Non-pigmented ciliary epithelial cell (primary cell): ENCODE measurements around the gene STRN4.

ENCODE experiments used
- DNase-seq: peaks from one replicate; pipeline ENCODE4 v3.0.0-alpha.2; 2010; ENCODE audit warnings: low read depth

STRN4 gene

GRCh38 chr19:46742926-46743480 is 3.2 kb downstream of the STRN4 start:
- no peak for DNase-seq

- DNase-seq = no peak
Observed at GRCh38 chr19:46741447-46741846, 4.8 kb downstream of the STRN4 start.

DNA sequence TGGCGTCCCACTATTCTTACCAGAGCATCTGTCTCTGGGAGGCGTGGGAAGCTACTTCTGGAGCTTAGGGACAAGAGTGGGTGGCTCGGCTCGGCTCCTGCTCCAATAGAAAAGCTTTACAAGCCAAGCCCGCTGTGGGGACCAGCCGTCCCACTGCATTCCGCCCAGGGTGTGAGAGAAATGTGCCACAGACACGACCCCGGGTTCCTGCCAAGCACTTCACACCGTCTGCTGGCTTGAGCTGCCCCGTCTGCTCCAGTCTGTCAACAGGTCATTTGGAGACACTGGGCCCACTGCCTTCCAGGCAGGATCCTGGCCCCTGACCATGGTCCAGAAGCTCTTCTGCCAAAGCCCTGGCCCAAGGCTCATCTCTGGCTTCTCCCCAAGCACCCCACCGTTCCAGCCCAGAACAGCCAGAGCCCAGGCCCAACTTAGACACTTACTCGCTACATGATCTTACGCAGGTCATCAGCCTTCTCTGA is 6.9 kb downstream of the STRN4 start:
- DNase-seq = no peak

GRCh38 chr19:46737761-46738171 is 8.5 kb downstream of the STRN4 start:
- no peak for DNase-seq

GRCh38 chr19:46737298-46737654 is 9.0 kb downstream of the STRN4 start:
- DNase-seq = no peak

DNA sequence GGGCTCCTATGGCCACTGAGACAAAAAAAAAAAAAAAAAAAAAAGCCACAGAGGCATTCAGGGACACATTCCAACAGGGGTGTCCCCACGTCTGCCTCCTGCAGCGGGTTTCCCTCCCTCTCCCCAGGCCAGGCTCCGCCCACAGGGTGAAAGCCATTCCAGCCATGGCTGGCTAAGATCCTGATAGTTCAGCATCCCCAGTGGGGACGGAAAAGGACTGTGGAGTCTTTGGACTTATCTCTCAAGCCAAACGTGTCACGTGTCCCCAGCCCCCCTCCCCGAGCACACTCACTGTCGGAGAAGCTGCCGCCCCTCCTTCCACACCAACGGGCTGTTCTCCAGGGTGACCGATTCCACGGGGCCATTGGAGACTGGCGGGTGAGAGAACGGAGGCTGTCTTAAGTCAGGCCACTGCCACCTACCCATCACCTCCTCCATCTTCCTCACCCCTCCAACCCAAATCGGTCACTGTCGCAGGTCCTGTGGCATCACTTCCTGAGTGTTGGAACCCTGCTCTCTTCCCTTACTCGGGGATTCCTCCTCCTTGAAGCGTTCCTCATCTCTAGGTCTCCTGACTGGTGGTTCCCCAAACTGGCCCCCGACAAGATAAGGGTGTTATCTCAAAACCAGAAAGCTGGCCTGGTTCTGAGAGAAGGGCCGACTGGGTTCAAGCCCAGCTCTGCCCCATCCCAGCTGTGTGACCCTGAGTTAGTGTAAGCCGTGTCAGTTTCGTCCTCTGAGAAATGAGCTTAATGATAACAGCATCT is 9.5 kb downstream of the STRN4 start:
- DNase-seq = no peak

GRCh38 chr19:46733690-46734292 is 12.5 kb downstream of the STRN4 start:
- DNase-seq = no peak

GRCh38 chr19:46732966-46733689 is 13.1 kb downstream of the STRN4 start:
- DNase-seq = no peak

- DNase-seq = no peak
Observed at GRCh38 chr19:46732172-46732938, 13.9 kb downstream of the STRN4 start.

- no peak for DNase-seq
Observed at GRCh38 chr19:46731584-46731983, 14.7 kb downstream of the STRN4 start.

- DNase-seq = peak; percentile 88
Observed at GRCh38 chr19:46731007-46731501, 15.2 kb downstream of the STRN4 start.

- DNase-seq = no peak
Observed at GRCh38 chr19:46730595-46730994, 15.7 kb downstream of the STRN4 start.

- DNase-seq = no peak
Observed at GRCh38 chr19:46730187-46730586, 16.1 kb downstream of the STRN4 start.

DNA sequence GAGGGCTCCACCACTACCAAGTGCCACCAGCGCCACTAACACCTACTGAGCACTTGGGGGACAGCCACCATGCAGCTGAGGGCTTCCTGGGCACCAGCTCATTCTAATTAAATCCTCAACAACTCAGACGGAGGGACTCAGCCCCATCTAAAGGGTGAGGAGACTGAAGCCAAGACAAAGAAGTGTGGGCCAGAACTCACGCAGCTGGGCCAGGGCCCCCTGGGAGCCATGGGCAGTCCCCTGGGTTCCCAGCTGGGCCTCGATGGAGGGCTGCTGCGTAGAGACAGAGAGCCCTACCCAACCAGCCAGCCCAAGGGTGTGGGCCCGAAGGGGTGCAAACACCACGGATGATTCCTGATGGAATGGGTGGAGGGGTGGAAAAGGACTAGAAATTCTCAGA is 16.6 kb downstream of the STRN4 start:
- DNase-seq = no peak

- DNase-seq = no peak
Observed at GRCh38 chr19:46728693-46729339, 17.4 kb downstream of the STRN4 start.

GRCh38 chr19:46728208-46728607 is 18.0 kb downstream of the STRN4 start:
- no peak for DNase-seq

- DNase-seq = no peak
Observed at GRCh38 chr19:46727757-46728156, 18.5 kb downstream of the STRN4 start.

DNA sequence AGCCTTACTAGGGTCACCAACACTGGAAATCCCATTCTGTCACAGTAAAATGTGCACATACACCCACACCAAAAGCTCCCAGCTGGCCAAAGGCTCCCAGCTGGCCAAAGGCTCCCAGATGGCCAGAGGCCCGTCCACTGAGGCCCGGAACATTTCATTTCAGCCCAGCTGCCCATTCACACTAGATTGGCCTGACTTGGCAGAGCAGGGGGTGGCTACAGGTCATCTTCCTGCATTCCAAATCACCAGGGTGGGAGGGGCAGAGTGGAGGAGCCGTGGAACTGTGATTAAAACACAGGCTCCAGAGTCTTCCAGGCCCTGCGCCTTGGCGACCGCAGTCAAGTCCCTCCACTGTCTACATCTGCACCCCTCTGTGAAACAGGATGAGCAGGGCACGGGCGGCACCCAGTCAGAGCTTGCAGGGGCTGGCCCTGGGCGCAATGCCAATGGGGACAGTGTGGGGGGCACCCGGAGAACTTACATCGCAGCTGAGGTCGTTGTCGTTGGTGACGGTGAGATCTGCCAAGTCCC is 19.2 kb downstream of the STRN4 start:
- DNase-seq = no peak

DNA sequence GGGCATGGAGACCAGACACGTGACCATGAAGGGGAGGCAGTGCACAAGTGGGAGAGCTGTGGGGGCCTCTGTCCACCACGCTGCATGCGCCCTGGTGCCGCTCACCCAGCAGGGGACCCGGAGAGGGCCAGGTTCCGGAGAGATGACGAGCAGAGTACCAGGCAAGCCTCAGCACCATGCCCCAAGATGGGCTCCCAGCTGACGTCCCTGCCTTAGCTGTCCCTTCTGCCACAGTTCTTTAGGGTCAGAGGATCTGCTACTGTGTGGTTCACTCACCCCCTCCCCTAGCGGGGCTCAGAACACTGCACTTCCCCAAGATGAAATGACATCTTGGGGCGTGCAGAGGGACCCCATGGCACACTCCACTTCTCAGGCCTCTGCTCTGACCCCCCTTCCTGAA is 19.7 kb downstream of the STRN4 start:
- no peak for DNase-seq

- no peak for DNase-seq
Observed at GRCh38 chr19:46725859-46726393, 20.3 kb downstream of the STRN4 start.
